ENCODE measurements around the gene FARS2. TPM values are rescaled to one million over a fixed set of nuclear protein-coding genes. Genes with fewer than 3 reads are reported as not detected.

Gene FARS2
- total and polyA plus RNA-seq, 2 experiments from 2014 or later, result 9.9 to 15.4 TPM

DNA sequence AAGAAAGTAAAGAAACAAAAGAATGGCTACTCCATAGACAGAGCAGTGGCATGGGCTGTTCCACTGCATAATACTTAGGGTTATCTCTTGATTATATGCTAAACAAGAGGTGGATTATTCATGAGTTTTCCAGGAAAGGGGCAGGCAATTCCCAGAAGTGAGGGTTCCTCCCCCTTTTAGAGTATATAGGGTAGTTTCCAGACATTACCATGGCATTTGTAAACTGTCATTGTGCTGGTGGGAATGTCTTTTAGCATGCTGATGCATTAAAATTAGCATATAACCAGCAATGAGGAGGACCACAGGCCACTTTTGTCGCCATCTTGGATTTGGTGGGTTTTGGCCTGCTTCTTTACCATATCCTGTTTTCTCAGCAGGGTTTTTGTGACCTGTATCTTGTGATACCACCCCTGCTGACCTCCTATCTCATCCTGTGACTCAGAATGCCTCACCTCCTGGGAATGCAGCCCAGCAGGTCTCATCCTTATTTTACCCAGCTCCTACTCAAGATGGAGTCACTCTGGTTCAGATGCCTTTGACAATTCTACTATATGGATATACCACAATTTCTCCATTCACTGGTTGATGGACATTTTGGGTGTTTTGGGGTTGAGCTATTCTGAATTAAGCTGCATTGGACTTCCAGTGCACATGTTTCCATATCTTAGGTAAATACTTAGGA lies 280.6 kb downstream of the FARS2 start:
- H3K4me2 ChIP-seq, result no peak overlapping the region
- H3K27me3 ChIP-seq, result no peaks in the 10 kb centered on the region
- no peaks in the 10 kb centered on the region for H3K9me2 ChIP-seq (replicated peaks; ENCODE audit: insufficient read depth)
- H3K36me3 ChIP-seq (replicated peaks; ENCODE audit: insufficient read depth, low read depth), result no peaks in the 10 kb centered on the region
- H3K27ac ChIP-seq, result no peak overlapping the region
- peaks cover 6% of the 10 kb centered on the region for H3K4me1 ChIP-seq (ENCODE audit: insufficient read depth)
- H3K4me3 ChIP-seq, result no peak overlapping the region
- peak; percentile 13 for DNase-seq (ENCODE audit: low spot score)
- 90% methylated on average over 1 of the region's 1 CpG for WGBS (ENCODE audit: low lambda C conversion rate, missing lambda C conversion rate)
- H4K20me1 ChIP-seq (ENCODE audit: insufficient read depth, poor library complexity, severe bottlenecking), result no peaks in the 10 kb centered on the region
- TF ChIP-seq EZH2 (IDR thresholded peaks at IDR 0.05; ENCODE audit: borderline replicate concordance) (no peak), EZH2phosphoT487 (IDR thresholded peaks at IDR 0.05; ENCODE audit: low read depth, severe bottlenecking, unreplicated experiment) (no peak)
- TF ChIP-seq, protein P1, sequence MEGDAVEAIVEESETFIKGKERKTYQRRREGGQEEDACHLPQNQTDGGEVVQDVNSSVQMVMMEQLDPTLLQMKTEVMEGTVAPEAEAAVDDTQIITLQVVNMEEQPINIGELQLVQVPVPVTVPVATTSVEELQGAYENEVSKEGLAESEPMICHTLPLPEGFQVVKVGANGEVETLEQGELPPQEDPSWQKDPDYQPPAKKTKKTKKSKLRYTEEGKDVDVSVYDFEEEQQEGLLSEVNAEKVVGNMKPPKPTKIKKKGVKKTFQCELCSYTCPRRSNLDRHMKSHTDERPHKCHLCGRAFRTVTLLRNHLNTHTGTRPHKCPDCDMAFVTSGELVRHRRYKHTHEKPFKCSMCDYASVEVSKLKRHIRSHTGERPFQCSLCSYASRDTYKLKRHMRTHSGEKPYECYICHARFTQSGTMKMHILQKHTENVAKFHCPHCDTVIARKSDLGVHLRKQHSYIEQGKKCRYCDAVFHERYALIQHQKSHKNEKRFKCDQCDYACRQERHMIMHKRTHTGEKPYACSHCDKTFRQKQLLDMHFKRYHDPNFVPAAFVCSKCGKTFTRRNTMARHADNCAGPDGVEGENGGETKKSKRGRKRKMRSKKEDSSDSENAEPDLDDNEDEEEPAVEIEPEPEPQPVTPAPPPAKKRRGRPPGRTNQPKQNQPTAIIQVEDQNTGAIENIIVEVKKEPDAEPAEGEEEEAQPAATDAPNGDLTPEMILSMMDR (IDR thresholded peaks at IDR 0.05; ENCODE audit: poor library complexity), result no peak
- no peaks in the 10 kb centered on the region for H3K9me3 ChIP-seq (ENCODE audit: low read depth)
- H2AFZ ChIP-seq, result no peak overlapping the region
- no peaks in the 10 kb centered on the region for H3K79me2 ChIP-seq

DNA sequence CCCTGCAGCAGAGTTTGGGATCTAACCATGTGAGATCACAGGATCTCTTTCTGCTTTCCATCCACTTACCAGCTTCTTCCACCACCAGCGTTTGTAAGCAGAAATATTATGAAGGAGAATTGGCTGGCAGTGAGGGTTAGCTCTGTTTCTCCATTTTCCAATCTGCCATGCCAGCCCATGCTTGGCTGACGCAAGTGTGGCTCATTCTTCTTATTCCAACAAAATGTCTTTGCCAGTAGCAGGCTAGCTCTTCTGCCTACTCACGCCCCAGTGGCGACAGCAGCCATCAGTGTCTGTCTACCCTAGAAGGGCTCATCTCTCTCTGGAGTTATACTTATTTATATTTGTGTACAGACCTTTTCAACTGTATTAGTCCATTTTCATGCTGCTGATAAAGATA lies 286.2 kb downstream of the FARS2 start:
- no peaks in the 10 kb centered on the region for H3K9me2 ChIP-seq (replicated peaks; ENCODE audit: insufficient read depth)
- no peak overlapping the region for H2AFZ ChIP-seq
- no peaks in the 10 kb centered on the region for H3K27me3 ChIP-seq
- H3K27ac ChIP-seq, result no peak overlapping the region
- no peak for DNase-seq (ENCODE audit: low spot score)
- H3K9me3 ChIP-seq (ENCODE audit: low read depth), result no peaks in the 10 kb centered on the region
- H3K4me1 ChIP-seq (ENCODE audit: insufficient read depth), result no peaks in the 10 kb centered on the region
- no peaks in the 10 kb centered on the region for H3K79me2 ChIP-seq
- WGBS (ENCODE audit: low lambda C conversion rate, missing lambda C conversion rate), result 97% methylated on average over 4 of the region's 4 CpGs
- TF ChIP-seq EZH2phosphoT487 (IDR thresholded peaks at IDR 0.05; ENCODE audit: low read depth, severe bottlenecking, unreplicated experiment), result no peak
- TF ChIP-seq, protein P1 (IDR thresholded peaks at IDR 0.05; ENCODE audit: poor library complexity), result no peak
- no peak for TF ChIP-seq EZH2 (IDR thresholded peaks at IDR 0.05; ENCODE audit: borderline replicate concordance)
- H3K4me3 ChIP-seq, result no peak overlapping the region
- no peaks in the 10 kb centered on the region for H4K20me1 ChIP-seq (ENCODE audit: insufficient read depth, poor library complexity, severe bottlenecking)
- no peak overlapping the region for H3K4me2 ChIP-seq
- H3K36me3 ChIP-seq (replicated peaks; ENCODE audit: insufficient read depth, low read depth), result no peaks in the 10 kb centered on the region

DNA sequence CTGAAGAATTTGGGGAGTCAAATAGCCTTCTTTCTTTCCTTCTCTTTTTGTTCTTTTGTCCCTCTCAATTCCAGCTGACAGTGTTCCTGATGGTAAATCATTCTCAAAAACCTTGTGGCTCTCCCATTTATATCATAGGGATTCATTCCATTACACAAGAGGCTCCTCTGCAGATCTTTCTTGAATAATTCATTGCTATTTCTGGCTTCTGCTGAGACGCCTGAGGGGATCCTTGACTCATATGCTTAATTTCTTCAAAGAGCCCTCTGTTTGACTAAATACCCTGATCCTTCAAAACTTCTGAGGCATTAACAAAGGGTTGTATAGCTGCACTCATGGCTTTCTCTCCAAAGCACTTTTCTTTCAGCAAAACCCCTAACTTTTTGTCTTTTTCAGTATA lies 289.3 kb downstream of the FARS2 start:
- no peaks in the 10 kb centered on the region for H3K27me3 ChIP-seq
- H3K4me1 ChIP-seq (ENCODE audit: insufficient read depth), result no peaks in the 10 kb centered on the region
- no peak overlapping the region for H3K4me2 ChIP-seq
- WGBS (ENCODE audit: low lambda C conversion rate, missing lambda C conversion rate), result 95% methylated on average over 1 of the region's 1 CpG
- H4K20me1 ChIP-seq (ENCODE audit: insufficient read depth, poor library complexity, severe bottlenecking), result no peaks in the 10 kb centered on the region
- no peak overlapping the region for H2AFZ ChIP-seq
- no peak overlapping the region for H3K4me3 ChIP-seq
- DNase-seq (ENCODE audit: low spot score), result no peak
- no peaks in the 10 kb centered on the region for H3K36me3 ChIP-seq (replicated peaks; ENCODE audit: insufficient read depth, low read depth)
- H3K9me3 ChIP-seq (ENCODE audit: low read depth), result no peaks in the 10 kb centered on the region
- H3K27ac ChIP-seq, result no peak overlapping the region
- no peaks in the 10 kb centered on the region for H3K79me2 ChIP-seq
- TF ChIP-seq EZH2 (IDR thresholded peaks at IDR 0.05; ENCODE audit: borderline replicate concordance) (no peak), EZH2phosphoT487 (IDR thresholded peaks at IDR 0.05; ENCODE audit: low read depth, severe bottlenecking, unreplicated experiment) (no peak)
- TF ChIP-seq, protein P1 (IDR thresholded peaks at IDR 0.05; ENCODE audit: poor library complexity), result no peak
- no peaks in the 10 kb centered on the region for H3K9me2 ChIP-seq (replicated peaks; ENCODE audit: insufficient read depth)

All from hepatocyte (in vitro differentiated cells).